Osteocyte (in vitro differentiated cells): ENCODE measurements around the gene SH2B2. TPM values are rescaled to one million over a fixed set of nuclear protein-coding genes. Genes with fewer than 3 reads are reported as not detected.
A peak's percentile ranks its signal among the peaks of the same experiment; 100 is the strongest.

Experiments used
- DNase-seq: peaks from one replicate; pipeline ENCODE4 v3.0.0; 2021; ENCODE audit warnings: mixed read lengths; ENCODE audit not compliant: unreplicated experiment; ENCODE audit errors: extremely low spot score
- H3K27ac Mint-ChIP-seq: one replicate; pipeline ENCODE4 v1.8.0; 2021; ENCODE audit warnings: mild to moderate bottlenecking, mixed read lengths; ENCODE audit not compliant: unreplicated experiment
- H3K27me3 Mint-ChIP-seq: one replicate; pipeline ENCODE4 v1.8.0; 2021; ENCODE audit warnings: mixed read lengths; ENCODE audit not compliant: unreplicated experiment
- H3K36me3 Mint-ChIP-seq: one replicate; pipeline ENCODE4 v1.8.0; 2021; ENCODE audit warnings: mixed read lengths; ENCODE audit not compliant: unreplicated experiment
- H3K4me1 Mint-ChIP-seq: one replicate; pipeline ENCODE4 v1.8.0; 2021; ENCODE audit warnings: mixed read lengths; ENCODE audit not compliant: unreplicated experiment
- H3K4me3 Mint-ChIP-seq: one replicate; pipeline ENCODE4 v1.8.0; 2021; ENCODE audit warnings: mild to moderate bottlenecking, moderate library complexity, mixed read lengths; ENCODE audit not compliant: unreplicated experiment
- H3K9me3 Mint-ChIP-seq: one replicate; pipeline ENCODE4 v1.8.0; 2021; ENCODE audit warnings: mixed read lengths; ENCODE audit not compliant: unreplicated experiment
- CTCF ChIP-seq: fragments of 200-600 bp; sonication (generic); IDR thresholded peaks from 2 replicates; pipeline ENCODE4 v1.5.0; 2021; ENCODE audit warnings: antibody characterized with exemption, mild to moderate bottlenecking, moderate library complexity
- long read RNA-seq: library from polyadenylated mRNA; unstranded; transcript quantifications from one replicate; pipeline ENCODE4 v2.0.0, GENCODE V29; 2021
- total RNA-seq: library from RNA; stranded (reverse); gene quantifications from 2 replicates; pipeline ENCODE4 v1.2.1, GENCODE V29; 2021

Gene SH2B2
- 8.3 and 8.9 TPM in 2 replicates for total RNA-seq
- long read RNA-seq = 0 reads

- Mint-ChIP-seq H3K36me3 (no peaks in the 10 kb centered on the region), H3K9me3 (no peaks in the 10 kb centered on the region), H3K27ac (no peak within 1 kb of the TSS), H3K4me3 (peak within 1 kb of the TSS; percentile 69), H3K4me1 (peaks cover 26% of the 10 kb centered on the region), H3K27me3 (no peaks in the 10 kb centered on the region)
- no peak for DNase-seq
- TF ChIP-seq CTCF = no peak
Measured at GRCh38 chr7:102286237-102287110, at the start of gene SH2B2. SH2B2 (plus strand) TSS chr7:102286868; CDS start chr7:102300551, 13,683 bp downstream.

GRCh38 chr7:102239206-102239820 is 47.4 kb upstream of the SH2B2 start:
- no peak for DNase-seq
- TF ChIP-seq CTCF = no peak
- no peak overlapping the region for H3K27ac Mint-ChIP-seq
- peaks cover 10% of the 10 kb centered on the region for H3K36me3 Mint-ChIP-seq
- H3K4me3 Mint-ChIP-seq = no peak overlapping the region
- no peaks in the 10 kb centered on the region for H3K27me3 Mint-ChIP-seq
- H3K4me1 Mint-ChIP-seq = peaks cover 12% of the 10 kb centered on the region
- H3K9me3 Mint-ChIP-seq = no peaks in the 10 kb centered on the region

- peaks cover 9% of the 10 kb centered on the region for H3K36me3 Mint-ChIP-seq
- no peak overlapping the region for H3K27ac Mint-ChIP-seq
- no peak overlapping the region for H3K4me3 Mint-ChIP-seq
- no peaks in the 10 kb centered on the region for H3K9me3 Mint-ChIP-seq
- H3K4me1 Mint-ChIP-seq = peaks cover 10% of the 10 kb centered on the region
- DNase-seq = no peak
- H3K27me3 Mint-ChIP-seq = no peaks in the 10 kb centered on the region
- TF ChIP-seq CTCF = no peak
Measured at GRCh38 chr7:102241431-102241830, 45.2 kb upstream of the SH2B2 start.

GRCh38 chr7:102244601-102245000 is 42.1 kb upstream of the SH2B2 start:
- H3K4me1 Mint-ChIP-seq = no peaks in the 10 kb centered on the region
- peaks cover 14% of the 10 kb centered on the region for H3K36me3 Mint-ChIP-seq

More at GRCh38 chr7:102244601-102245000, 42.1 kb upstream of the SH2B2 start:
- H3K27ac Mint-ChIP-seq = no peak overlapping the region
- no peak overlapping the region for H3K4me3 Mint-ChIP-seq
- H3K27me3 Mint-ChIP-seq = no peaks in the 10 kb centered on the region
- no peak for TF ChIP-seq CTCF
- H3K9me3 Mint-ChIP-seq = no peaks in the 10 kb centered on the region
- DNase-seq = no peak
